Measurements from ENCODE around the gene ZNF77. TPM values are rescaled to one million over a fixed set of nuclear protein-coding genes. Genes with fewer than 3 reads are reported as not detected.
"Not testable (repeated sequence)": the region's sequence is repeated elsewhere in the genome, so short reads cannot be mapped to it uniquely, and the experiment has no call there.

ZNF77 gene
- total RNA-seq, 2 donors from 2014 or later = 4.6 to 7.1 TPM

GRCh38 chr19:2902590-2903218, 42.1 kb downstream of the ZNF77 start:
- Histone ChIP-seq H3K9me3 (ENCODE audit: control insufficient read depth, low read length) (no peaks in the 10 kb centered on the region), H3K27ac (ENCODE audit: low read depth, low read length) (no peak overlapping the region), H3K27me3 (ENCODE audit: control insufficient read depth, insufficient read depth, low read length, poor library complexity, severe bottlenecking) (no peaks in the 10 kb centered on the region), H3K4me1 (ENCODE audit: control insufficient read depth, insufficient read depth, low read length) (no peaks in the 10 kb centered on the region), H3K36me3 (ENCODE audit: control insufficient read depth, insufficient read depth, low read length) (no peaks in the 10 kb centered on the region), H3K4me3 (ENCODE audit: low read length) (no peak overlapping the region), H3K9ac (ENCODE audit: extremely low read depth, low read length, poor library complexity, severe bottlenecking) (no peak overlapping the region)
- no peak overlapping the region for H3K27ac Mint-ChIP-seq
- 86 to 88% methylated on average over 12 to 13 of the region's 13 CpGs for WGBS, 2 experiments (ENCODE audit: insufficient coverage in 1 of 2, insufficient read length in 1 of 2)
- peaks cover 14% of the 10 kb centered on the region for H3K9me3 Mint-ChIP-seq
- no peak overlapping the region for H3K4me3 Mint-ChIP-seq
- H3K36me3 Mint-ChIP-seq (ENCODE audit: low read depth) = peaks cover 11% of the 10 kb centered on the region
- DNase-seq = no peak
- TF ChIP-seq, protein P1, sequence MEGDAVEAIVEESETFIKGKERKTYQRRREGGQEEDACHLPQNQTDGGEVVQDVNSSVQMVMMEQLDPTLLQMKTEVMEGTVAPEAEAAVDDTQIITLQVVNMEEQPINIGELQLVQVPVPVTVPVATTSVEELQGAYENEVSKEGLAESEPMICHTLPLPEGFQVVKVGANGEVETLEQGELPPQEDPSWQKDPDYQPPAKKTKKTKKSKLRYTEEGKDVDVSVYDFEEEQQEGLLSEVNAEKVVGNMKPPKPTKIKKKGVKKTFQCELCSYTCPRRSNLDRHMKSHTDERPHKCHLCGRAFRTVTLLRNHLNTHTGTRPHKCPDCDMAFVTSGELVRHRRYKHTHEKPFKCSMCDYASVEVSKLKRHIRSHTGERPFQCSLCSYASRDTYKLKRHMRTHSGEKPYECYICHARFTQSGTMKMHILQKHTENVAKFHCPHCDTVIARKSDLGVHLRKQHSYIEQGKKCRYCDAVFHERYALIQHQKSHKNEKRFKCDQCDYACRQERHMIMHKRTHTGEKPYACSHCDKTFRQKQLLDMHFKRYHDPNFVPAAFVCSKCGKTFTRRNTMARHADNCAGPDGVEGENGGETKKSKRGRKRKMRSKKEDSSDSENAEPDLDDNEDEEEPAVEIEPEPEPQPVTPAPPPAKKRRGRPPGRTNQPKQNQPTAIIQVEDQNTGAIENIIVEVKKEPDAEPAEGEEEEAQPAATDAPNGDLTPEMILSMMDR (conservative IDR thresholded peaks at IDR 0.05) = no peak
- H3K4me1 Mint-ChIP-seq = no peaks in the 10 kb centered on the region
- peaks cover 2% of the 10 kb centered on the region for H3K27me3 Mint-ChIP-seq (ENCODE audit: insufficient read depth)

- H3K9me3 Mint-ChIP-seq = peaks cover 33% of the 10 kb centered on the region
- Histone ChIP-seq H3K27me3 (ENCODE audit: control insufficient read depth, insufficient read depth, low read length, poor library complexity, severe bottlenecking) (no peaks in the 10 kb centered on the region), H3K4me1 (ENCODE audit: control insufficient read depth, insufficient read depth, low read length) (no peaks in the 10 kb centered on the region), H3K27ac (ENCODE audit: low read depth, low read length) (no peak within 1 kb of the TSS), H3K36me3 (ENCODE audit: control insufficient read depth, insufficient read depth, low read length) (no peaks in the 10 kb centered on the region), H3K9me3 (ENCODE audit: control insufficient read depth, low read length) (peaks cover 7% of the 10 kb centered on the region), H3K9ac (ENCODE audit: extremely low read depth, low read length, poor library complexity, severe bottlenecking) (peak within 1 kb of the TSS; percentile 79), H3K4me3 (ENCODE audit: low read length) (peak within 1 kb of the TSS; percentile 82)
- H3K27me3 Mint-ChIP-seq (ENCODE audit: insufficient read depth) = peaks cover 7% of the 10 kb centered on the region
- peak within 1 kb of the TSS; percentile 98 for H3K27ac Mint-ChIP-seq
- DNase-seq = peak; percentile 99
- peaks cover 3% of the 10 kb centered on the region for H3K36me3 Mint-ChIP-seq (ENCODE audit: low read depth)
- TF ChIP-seq, protein P1 (conservative IDR thresholded peaks at IDR 0.05) = no peak
- no peaks in the 10 kb centered on the region for H3K4me1 Mint-ChIP-seq
- peak within 1 kb of the TSS; percentile 91 for H3K4me3 Mint-ChIP-seq
- WGBS, 2 experiments (ENCODE audit: insufficient coverage in 1 of 2, insufficient read length in 1 of 2) = 0% methylated on average over 38 to 98 of the region's 100 CpGs
Measured at GRCh38 chr19:2900296-2901252, 44.2 kb downstream of the ZNF77 start, which contains the start of gene ZNF57. TSS of gene ZNF57 (plus strand) at chr19:2900928. CDS start at chr19:2901046, 118 bp downstream.

- no peaks in the 10 kb centered on the region for H3K36me3 ChIP-seq (ENCODE audit: control insufficient read depth, insufficient read depth, low read length)
- TF ChIP-seq, protein P1 (conservative IDR thresholded peaks at IDR 0.05) = no peak
- 71 to 72% methylated on average over 7 to 8 of the region's 8 CpGs for WGBS, 2 experiments (ENCODE audit: insufficient coverage in 1 of 2, insufficient read length in 1 of 2)
- no peak overlapping the region for H3K27ac ChIP-seq (ENCODE audit: low read depth, low read length)
- H3K4me1 ChIP-seq (ENCODE audit: control insufficient read depth, insufficient read depth, low read length) = no peaks in the 10 kb centered on the region
- Mint-ChIP-seq H3K9me3 (peaks cover 51% of the 10 kb centered on the region), H3K4me3 (no peak overlapping the region), H3K4me1 (no peaks in the 10 kb centered on the region), H3K36me3 (ENCODE audit: low read depth) (no peaks in the 10 kb centered on the region), H3K27ac (no peak overlapping the region), H3K27me3 (ENCODE audit: insufficient read depth) (peaks cover 10% of the 10 kb centered on the region)
- peaks cover 7% of the 10 kb centered on the region for H3K9me3 ChIP-seq (ENCODE audit: control insufficient read depth, low read length)
- H3K27me3 ChIP-seq (ENCODE audit: control insufficient read depth, insufficient read depth, low read length, poor library complexity, severe bottlenecking) = no peaks in the 10 kb centered on the region
- H3K9ac ChIP-seq (ENCODE audit: extremely low read depth, low read length, poor library complexity, severe bottlenecking) = no peak overlapping the region
- DNase-seq = no peak
- no peak overlapping the region for H3K4me3 ChIP-seq (ENCODE audit: low read length)
Measured at GRCh38 chr19:2896694-2897093, 48.1 kb downstream of the ZNF77 start.

GRCh38 chr19:2890531-2890930, 54.2 kb downstream of the ZNF77 start:
- H3K27me3 Mint-ChIP-seq (ENCODE audit: insufficient read depth); H3K9ac ChIP-seq (ENCODE audit: extremely low read depth, low read length, poor library complexity, severe bottlenecking); H3K4me1 ChIP-seq (ENCODE audit: control insufficient read depth, insufficient read depth, low read length); H3K27ac ChIP-seq (ENCODE audit: low read depth, low read length); H3K4me1 Mint-ChIP-seq; H3K36me3 Mint-ChIP-seq (ENCODE audit: low read depth); DNase-seq; H3K4me3 Mint-ChIP-seq; H3K4me3 ChIP-seq (ENCODE audit: low read length); H3K9me3 ChIP-seq (ENCODE audit: control insufficient read depth, low read length); H3K27ac Mint-ChIP-seq; H3K36me3 ChIP-seq (ENCODE audit: control insufficient read depth, insufficient read depth, low read length); H3K27me3 ChIP-seq (ENCODE audit: control insufficient read depth, insufficient read depth, low read length, poor library complexity, severe bottlenecking): not testable (repeated sequence)
- peaks cover 28% of the 10 kb centered on the region for H3K9me3 Mint-ChIP-seq
- 87% methylated on average over 8 of the region's 8 CpGs for WGBS, 2 experiments (ENCODE audit: insufficient coverage in 1 of 2, insufficient read length in 1 of 2)

Measured in endodermal cell (in vitro differentiated cells).